ENCODE data around the gene EIF4E1B.

EIF4E1B gene

GRCh38 chr5:176606875-176607274 lies 23.6 kb upstream of the EIF4E1B start:
- DNase-seq, result no peak

- DNase-seq, result no peak
Measured at GRCh38 chr5:176608142-176608705, 22.3 kb upstream of the EIF4E1B start.

DNA sequence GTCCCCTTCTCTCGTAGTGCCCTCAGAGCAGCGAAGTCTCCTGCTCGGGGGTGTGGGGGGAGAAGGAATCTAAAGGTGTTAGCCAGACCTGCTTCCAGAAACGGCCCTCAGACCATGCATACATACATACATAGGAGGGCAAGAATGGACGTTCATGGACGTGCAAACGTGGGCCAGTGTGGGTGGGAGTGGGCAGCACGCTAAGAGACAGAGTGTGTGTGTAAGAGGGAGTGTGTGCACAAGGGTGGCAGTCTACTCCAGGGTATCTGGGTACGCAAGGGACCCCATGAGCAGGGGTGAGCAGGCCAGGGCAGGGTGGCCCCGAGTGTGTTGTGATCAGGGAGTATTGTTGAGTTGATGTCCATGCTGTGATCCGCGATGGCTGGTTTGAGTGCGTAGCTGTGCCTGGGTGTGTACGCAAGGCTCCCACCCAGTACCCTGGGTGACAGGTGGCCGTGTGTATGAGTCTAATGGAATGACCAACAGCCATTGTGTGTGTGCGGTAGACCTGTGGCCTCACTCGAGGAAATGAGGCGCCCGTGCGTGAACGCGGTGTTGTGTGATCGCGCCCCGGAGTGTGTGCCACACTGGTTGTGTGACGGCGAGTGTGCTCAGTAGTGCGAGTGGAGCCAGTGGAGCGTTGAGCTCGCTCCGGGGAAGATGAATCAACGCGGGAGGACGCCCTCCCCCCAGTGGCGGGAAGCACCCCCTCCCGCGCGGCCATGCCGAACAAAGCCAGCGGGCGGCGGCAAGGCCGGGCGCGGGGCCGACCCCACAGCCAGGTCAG lies 21.3 kb upstream of the EIF4E1B start:
- no peak for DNase-seq

GRCh38 chr5:176609724-176610434 lies 20.6 kb upstream of the EIF4E1B start, which contains the start of gene GPRIN1:
Gene GPRIN1, minus strand, starts transcription at chr5:176610156. Its CDS starts 10,322 bp downstream, at chr5:176599834.
- DNase-seq, result peak; percentile 20

- DNase-seq, result peak; percentile 31
Measured at GRCh38 chr5:176610435-176610773, 20.1 kb upstream of the EIF4E1B start.

GRCh38 chr5:176611435-176611834 lies 19.0 kb upstream of the EIF4E1B start:
- no peak for DNase-seq

- no peak for DNase-seq
Measured at GRCh38 chr5:176612008-176612407, 18.5 kb upstream of the EIF4E1B start.

DNA sequence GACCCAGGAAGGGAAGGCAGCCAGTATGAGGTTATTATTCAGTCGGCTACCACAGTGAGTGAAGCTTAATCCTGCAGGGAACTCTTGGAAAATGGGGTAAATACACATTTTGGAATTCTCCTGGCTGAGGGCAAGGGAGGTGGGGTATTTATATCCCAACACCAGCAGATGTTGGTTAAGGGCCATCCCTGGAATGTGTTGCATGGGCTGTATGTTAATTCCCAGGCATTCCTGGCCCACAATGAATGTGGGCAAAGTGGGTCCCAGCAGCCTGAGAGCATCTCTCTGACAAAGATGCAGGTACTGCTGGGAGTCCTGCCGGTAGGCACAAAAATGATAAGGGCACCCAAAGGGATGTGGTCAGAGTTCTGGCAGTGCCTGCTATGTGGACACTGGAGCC lies 17.6 kb upstream of the EIF4E1B start:
- DNase-seq, result no peak

DNA sequence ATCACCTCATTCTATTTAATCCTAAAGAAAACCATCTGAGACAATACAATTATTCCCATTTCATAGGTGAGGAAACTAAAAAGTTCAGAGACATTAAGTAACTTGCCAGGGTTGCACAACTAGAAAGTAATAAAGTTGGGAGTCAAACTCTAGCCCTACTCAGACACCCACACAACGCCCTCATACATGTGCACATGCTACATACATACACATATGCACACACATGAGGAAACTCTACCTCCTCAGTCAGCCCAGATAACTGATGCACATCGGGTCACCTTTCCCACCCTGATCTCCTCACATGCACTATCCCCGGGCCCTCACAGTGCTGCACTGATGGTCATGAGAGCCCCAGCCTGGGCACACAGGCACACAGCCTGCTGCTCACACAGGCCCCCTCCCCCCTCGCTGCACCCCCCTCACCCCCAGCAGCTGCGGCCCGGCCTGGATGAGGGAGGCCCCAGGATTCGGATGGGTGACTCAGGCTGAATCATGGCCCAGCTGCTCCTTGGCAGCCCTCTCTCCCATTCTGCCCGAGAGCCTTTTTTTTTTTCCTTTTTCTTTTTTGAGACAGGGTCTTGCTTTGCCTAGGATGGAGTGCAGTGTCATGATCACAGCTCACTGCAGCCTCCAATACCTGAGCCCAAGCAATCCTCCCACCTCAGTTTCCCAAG lies 15.5 kb upstream of the EIF4E1B start:
- peak; percentile 37 for DNase-seq

GRCh38 chr5:176616511-176616910 lies 14.0 kb upstream of the EIF4E1B start:
- no peak for DNase-seq

DNA sequence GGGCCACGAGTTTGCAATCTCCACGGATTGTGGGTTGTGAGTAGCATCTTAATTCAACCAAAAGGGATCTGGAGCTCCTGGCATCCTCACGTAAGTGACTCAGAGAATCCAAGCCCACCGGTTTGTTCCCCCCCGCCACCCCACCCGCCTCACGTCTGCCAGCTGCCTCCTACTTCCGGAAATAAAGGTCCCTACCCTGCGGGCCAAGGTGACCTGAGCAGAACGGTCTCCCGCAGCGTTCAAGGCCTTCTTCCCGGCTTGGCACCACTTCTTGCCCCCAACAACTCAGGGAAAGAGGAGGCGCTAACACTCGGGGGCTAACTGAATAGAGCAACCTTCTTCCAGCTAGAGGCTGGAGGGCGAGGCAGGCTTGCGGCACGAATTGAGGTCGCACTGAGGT lies 11.7 kb upstream of the EIF4E1B start:
- no peak for DNase-seq

GRCh38 chr5:176619203-176619568 lies 11.3 kb upstream of the EIF4E1B start:
- no peak for DNase-seq

DNA sequence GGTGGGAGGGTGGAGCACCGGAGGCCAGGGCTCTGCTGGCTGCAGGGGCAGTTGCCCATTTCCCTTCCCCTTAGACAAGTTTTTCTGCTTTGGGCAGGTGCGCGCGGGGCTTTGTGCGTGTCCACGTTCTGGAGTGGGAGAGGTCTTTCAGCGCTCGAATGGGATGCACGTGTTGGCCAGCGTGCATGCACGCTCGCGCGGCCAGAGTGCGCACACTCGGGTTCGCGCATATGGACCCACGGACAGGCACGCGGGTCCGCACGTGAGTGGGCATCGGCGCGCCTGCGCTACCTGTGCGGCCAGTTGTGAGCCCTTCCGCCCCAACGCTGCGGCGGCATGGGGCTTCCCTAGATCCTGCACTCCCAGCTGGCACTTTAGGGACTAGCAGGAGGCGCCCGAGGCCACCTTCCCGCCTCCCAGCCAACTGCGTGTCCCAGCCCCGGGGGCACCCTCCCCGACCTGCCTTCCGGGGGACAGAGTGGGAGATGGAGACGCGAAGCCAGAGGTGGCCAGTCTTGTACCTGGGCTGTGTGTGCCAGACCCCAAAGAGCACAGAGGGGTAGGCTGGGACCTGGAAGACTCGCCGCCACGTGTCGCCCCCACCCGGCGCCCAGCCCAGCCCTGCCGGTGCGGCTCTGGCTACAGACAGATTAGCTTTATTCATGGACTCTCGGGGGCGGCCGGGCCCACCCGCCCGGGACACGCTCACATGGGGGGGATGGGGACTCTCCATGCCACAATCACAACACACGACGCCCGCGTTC lies 10.7 kb upstream of the EIF4E1B start:
- DNase-seq, result no peak

- DNase-seq, result no peak
Measured at GRCh38 chr5:176620333-176620981, 10.0 kb upstream of the EIF4E1B start.

DNA sequence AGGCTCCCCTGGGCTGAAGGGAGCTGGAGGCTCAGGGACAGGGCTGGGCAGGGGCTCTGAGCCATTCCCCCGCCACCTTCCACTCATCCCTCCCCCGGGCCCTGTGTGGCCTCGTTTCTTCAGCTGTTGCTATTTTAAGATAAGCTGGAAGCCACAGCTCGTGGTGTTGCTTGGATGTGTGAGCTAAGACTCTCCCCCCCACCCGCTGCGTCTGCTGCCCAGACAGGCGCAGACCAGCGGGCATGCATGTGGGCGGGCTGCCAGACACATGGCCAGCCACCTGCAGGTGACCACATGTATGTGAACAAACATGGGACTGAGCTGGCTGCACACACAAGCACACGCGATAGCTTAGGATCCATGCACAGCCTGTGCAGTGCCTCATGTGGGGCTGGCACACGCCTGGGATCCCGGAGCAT lies 8.8 kb upstream of the EIF4E1B start:
- DNase-seq, result no peak

- no peak for DNase-seq
Measured at GRCh38 chr5:176624142-176624541, 6.3 kb upstream of the EIF4E1B start.

- DNase-seq, result no peak
Measured at GRCh38 chr5:176624938-176625337, 5.5 kb upstream of the EIF4E1B start.

DNA sequence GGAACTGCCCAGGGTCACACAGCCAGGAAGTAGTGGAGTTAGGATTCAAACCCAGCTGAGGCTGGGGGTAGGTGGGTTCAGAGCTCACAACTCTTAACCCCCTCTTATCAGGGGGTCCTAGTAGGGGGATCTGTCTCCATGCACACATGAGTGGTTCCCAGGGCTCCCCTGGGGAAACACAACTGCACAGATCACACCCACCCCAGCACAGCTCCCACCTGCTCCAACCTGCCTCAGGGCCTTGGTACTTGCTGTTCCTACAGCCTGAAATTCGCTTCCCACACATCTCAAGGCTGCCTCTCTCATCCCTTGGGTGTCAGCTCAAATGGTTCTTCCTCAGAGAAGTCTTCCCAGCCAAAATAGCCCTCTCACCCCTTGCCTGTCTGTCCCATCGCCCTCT lies 5.0 kb upstream of the EIF4E1B start:
- DNase-seq, result no peak

GRCh38 chr5:176625966-176626875 lies 4.3 kb upstream of the EIF4E1B start:
- DNase-seq, result no peak

DNA sequence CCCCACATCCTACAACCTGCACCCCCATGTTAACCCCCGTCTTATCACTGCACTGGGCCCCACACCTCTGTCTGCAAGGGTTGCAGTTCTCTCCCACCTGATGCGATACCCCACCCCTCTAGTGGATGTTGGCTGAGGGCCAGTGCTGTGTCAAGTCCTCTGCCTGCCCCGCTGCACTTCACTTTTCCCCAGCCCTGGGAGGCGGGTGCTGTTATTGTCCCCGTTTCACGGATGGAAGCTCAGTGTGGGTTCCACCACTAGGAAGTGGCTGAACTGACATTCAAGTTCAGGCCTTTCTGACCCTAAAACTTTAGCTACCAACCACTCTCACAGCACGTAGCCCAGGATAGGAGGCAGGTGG lies 3.6 kb upstream of the EIF4E1B start:
- DNase-seq, result no peak

DNA sequence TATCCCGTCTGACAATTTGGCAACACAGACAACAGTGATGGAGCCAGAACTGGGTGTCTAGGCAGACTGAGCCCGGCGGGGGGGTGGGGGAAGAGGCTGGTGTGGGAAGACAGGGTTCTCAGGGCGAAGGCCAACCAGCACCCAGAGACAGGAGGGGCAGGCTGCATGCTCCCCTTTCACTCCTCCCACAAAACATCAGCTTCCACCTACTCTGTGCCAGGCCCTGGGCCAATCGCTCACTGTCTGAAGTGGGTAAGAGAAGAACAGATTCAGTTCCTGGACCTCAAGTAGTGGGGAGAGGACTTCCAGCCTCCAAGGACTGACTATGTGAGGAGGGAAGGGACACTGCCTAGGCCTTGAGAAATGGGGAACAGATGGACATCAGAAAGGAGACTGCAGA lies 2.9 kb upstream of the EIF4E1B start:
- DNase-seq, result no peak

All from NCI-H2171 (cell line).